Right lobe of liver (tissue), 6 donors: ENCODE results near the gene RARS1. TPM values are rescaled to one million over a fixed set of nuclear protein-coding genes. Genes with fewer than 3 reads are reported as not detected.
"Not testable (repeated sequence)": the region's sequence is repeated elsewhere in the genome, so short reads cannot be mapped to it uniquely, and the experiment has no call there.

ENCODE experiments used
- ATAC-seq, 4 donors: fragments of 200-7000 bp; cut with Tn5 transposase; one replicate each; pipeline ENCODE4 v1.9.1; 2020; ENCODE audit warnings: mild to moderate bottlenecking in 4 of 4, moderate library complexity in 4 of 4
- DNase-seq, 3 donors: peaks; one replicate each; pipeline ENCODE4 v3.0.0-alpha.2; 2020
- H3K27ac ChIP-seq, 3 donors: fragments of 200-600 bp; one replicate each; pipeline ENCODE4 v1.8.0; 2022
- H3K27me3 ChIP-seq, 2 donors: fragments of 200-600 bp; one replicate each; pipeline ENCODE4 v1.8.0; 2022
- H3K36me3 ChIP-seq, 4 donors: fragments of 200-600 bp; sonication (generic) in 1 of 4; one replicate each; pipeline versions ENCODE4 v1.5.1 to v1.8.0; 2017 to 2022; ENCODE audit warnings: control low read depth in 1 of 4
- H3K4me1 ChIP-seq, 4 donors: fragments of 200-600 bp; sonication (generic) in 1 of 4; one replicate each; pipeline versions ENCODE4 v1.5.1 to v1.8.0; 2017 to 2022; ENCODE audit warnings: control low read depth in 1 of 4
- H3K4me3 ChIP-seq, 3 donors: fragments of 200-600 bp; one replicate each; pipeline ENCODE4 v1.8.0; 2022
- H3K9me3 ChIP-seq, 4 donors: fragments of 200-600 bp; sonication (generic) in 1 of 4; one replicate each; pipeline versions ENCODE4 v1.5.1 to v1.8.0; 2017 to 2022; ENCODE audit warnings: control low read depth in 1 of 4
- POLR2A ChIP-seq: fragments of 450-650 bp; IDR thresholded peaks from one replicate; pipeline ENCODE4 v1.6.1; 2017; ENCODE audit warnings: antibody characterized with exemption, mild to moderate bottlenecking
- WGBS: methylation state at CpG from one replicate; pipeline ENCODE4 v1.1.6; 2018; ENCODE audit warnings: low coverage, low lambda C conversion rate; ENCODE audit not compliant: insufficient coverage; ENCODE audit errors: missing lambda C conversion rate; 5-methylcytosine and 5-hydroxymethylcytosine counted together
- intact Hi-C, 2 donors: fragments of 100-400 bp; cut with DNase I; formaldehyde crosslinking; loops; one replicate each; pipeline versions ENCODE4 v1.11.2 to v1.14.1; 2022
- total RNA-seq, 6 experiments: library from RNA; depleted of rRNA in 2 of 6; stranded (reverse); fragments of >200 nt in 2 of 6; fragmentation: NEBNext Ultra II Directional in 3 of 6; extraction: Animal tissue kit (Norgen Biotek cat#: 25700) in 3 of 6; gene quantifications; one replicate each; pipeline versions ENCODE4 v1.1.0 to v1.2.4, GENCODE V29; 2016 to 2023
- TF ChIP-seq, protein P1 (sequence below), 4 donors: fragments of 200-600 bp in 3 of 4; fragments of 450-650 bp in 1 of 4; IDR thresholded peaks; one replicate each; pipeline versions ENCODE4 v1.5.1 to v1.8.0; 2016 to 2022; ENCODE audit warnings: antibody characterized with exemption in 4 of 4, mild to moderate bottlenecking in 2 of 4
- donor health status: DM: no; HTN: yes; CAD: no.
- donor health status: DM: no; HTN: no; CAD: no.
- donor health status: DM: no; HTN: no; CAD: no.
- donor health status: DM: no; HTN: yes; CAD: no.
- donor health status: DM: no; HTN: yes; CAD: no.

The RARS1 gene
- total RNA-seq, 6 experiments from 2014 or later: 25.7 to 41.1 (median 38.9) TPM

DNA sequence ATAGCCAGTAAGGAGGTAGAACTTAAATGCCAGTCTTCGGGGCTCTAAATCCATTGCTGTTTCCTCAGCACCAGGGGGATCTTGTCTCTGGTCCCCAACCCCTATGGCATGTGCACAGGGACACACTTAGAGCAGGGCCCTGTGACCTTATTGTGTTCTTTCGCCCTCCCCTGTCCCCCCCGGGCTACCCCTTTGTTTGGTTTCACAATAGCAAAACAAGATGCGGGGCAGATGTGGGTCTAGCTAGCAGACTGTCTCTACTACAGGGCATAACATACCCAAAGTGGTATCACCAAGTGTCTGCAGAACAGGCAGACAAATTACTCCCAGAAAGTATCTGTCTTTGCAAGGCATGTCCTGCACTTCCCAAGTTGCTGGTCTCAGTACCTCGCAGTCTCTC, 44.9 kb downstream of the RARS1 start:
- H3K4me3 ChIP-seq: no peak overlapping the region
- no peak for TF ChIP-seq POLR2A
- TF ChIP-seq, protein P1, sequence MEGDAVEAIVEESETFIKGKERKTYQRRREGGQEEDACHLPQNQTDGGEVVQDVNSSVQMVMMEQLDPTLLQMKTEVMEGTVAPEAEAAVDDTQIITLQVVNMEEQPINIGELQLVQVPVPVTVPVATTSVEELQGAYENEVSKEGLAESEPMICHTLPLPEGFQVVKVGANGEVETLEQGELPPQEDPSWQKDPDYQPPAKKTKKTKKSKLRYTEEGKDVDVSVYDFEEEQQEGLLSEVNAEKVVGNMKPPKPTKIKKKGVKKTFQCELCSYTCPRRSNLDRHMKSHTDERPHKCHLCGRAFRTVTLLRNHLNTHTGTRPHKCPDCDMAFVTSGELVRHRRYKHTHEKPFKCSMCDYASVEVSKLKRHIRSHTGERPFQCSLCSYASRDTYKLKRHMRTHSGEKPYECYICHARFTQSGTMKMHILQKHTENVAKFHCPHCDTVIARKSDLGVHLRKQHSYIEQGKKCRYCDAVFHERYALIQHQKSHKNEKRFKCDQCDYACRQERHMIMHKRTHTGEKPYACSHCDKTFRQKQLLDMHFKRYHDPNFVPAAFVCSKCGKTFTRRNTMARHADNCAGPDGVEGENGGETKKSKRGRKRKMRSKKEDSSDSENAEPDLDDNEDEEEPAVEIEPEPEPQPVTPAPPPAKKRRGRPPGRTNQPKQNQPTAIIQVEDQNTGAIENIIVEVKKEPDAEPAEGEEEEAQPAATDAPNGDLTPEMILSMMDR (IDR thresholded peaks at IDR 0.05): no peak
- ATAC-seq: no peak
- peaks cover 0 to 5% (median 0%) of the 10 kb centered on the region in 4 donors for H3K4me1 ChIP-seq
- no peak overlapping the region for H3K27ac ChIP-seq
- H3K9me3 ChIP-seq: no peaks in the 10 kb centered on the region
- DNase-seq: no peak
- intact Hi-C loops: no loop called here
- no peaks in the 10 kb centered on the region for H3K27me3 ChIP-seq
- H3K36me3 ChIP-seq: no peaks in the 10 kb centered on the region
- WGBS: 80% methylated on average over 2 of the region's 5 CpGs

DNA sequence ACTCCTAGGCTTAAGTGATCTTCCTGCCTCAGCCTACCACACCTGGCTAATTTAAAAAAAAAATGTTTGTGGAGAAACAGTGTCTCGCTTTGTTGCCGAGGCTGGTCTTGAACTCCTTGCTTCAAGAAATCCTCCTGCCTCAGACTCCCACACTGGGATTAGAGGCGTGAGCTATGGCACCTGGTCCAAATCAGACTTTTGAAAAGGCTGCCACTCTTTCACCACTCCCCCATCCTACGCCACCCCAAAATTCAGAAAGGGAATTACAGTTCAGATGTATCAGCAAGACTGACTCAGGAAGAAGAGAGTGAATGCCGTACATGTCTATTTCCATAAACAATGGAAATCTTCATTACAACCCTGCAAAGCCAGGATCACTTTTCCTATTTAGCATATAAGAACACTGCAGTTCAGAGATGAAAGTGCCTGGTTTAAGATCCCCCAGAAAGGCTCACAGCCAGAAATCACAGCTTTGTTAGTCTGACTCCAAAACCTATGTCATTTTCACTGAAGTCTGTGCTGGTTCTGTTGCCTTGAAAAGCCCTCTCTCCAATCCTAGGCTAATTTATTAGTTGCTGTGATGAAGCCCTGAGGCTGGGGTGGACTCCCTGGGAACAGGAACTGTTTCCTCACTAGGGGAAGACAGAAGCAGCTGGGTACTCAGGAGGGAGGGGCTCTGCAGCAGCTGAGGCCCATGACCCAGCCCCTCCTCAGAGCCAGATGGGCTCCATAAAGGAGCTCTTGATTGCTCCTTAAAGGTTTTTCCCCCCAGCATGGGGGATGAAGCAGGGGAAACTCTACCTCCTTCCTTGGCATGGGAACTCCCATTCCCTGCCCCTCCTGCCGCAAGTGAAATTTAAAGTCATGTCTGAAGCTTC, 46.0 kb downstream of the RARS1 start:
- WGBS: 78% methylated on average over 6 of the region's 6 CpGs
- no peaks in the 10 kb centered on the region for H3K36me3 ChIP-seq
- H3K4me1 ChIP-seq: peaks cover 0 to 5% (median 0%) of the 10 kb centered on the region in 4 donors
- ATAC-seq (no peak), DNase-seq (no peak)
- H3K27me3 ChIP-seq: no peaks in the 10 kb centered on the region
- H3K9me3 ChIP-seq: no peaks in the 10 kb centered on the region
- no peak overlapping the region for H3K4me3 ChIP-seq
- no peak for TF ChIP-seq POLR2A
- TF ChIP-seq, protein P1 (IDR thresholded peaks at IDR 0.05): no peak
- intact Hi-C loops: no loop called here
- H3K27ac ChIP-seq: no peak overlapping the region

DNA sequence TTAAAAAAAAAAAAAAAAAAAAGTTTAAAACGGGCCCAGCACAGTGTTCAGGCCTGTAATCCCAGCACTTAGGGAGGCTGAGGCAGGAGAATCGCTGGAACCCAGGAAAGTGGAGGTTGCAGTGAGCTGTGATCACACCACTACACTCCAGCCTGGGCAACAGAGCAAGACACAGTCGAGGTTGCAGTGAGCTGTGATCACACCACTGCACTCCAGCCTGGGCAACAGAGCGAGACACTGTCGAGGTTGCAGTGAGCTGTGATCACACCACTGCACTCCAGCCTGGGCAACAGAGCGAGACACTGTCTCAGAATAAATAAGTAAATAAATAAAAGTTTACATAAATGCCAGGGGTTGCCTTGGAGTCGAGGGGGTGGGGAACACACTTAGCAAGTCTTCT, 48.1 kb downstream of the RARS1 start:
- H3K27ac ChIP-seq, H3K4me3 ChIP-seq, H3K27me3 ChIP-seq, DNase-seq, H3K4me1 ChIP-seq, ATAC-seq, intact Hi-C loops, H3K36me3 ChIP-seq, H3K9me3 ChIP-seq: not testable (repeated sequence)
- 73% methylated on average over 7 of the region's 7 CpGs for WGBS

DNA sequence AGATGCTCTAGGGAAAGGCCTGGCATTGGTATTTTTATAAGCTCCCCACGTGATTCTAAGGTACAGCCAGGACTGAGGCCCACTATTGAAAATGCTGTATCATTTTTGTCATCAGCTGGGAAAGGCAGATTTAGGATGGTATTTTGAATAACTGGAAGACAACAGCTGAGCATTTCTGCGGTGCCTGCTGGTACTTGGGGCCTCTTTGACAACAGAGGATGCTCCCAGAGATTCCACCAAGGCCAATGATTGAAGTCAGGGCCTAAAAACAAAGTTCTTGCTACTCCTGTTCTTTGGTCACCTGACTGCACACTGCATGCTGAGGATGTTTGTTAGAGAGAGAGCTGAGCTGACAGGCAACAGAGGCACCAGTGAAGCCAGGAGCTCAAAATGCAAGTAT, 50.9 kb downstream of the RARS1 start:
- Histone ChIP-seq H3K4me3 (no peak overlapping the region), H3K4me1 (no peaks in the 10 kb centered on the region), H3K27ac (no peak overlapping the region), H3K27me3 (no peaks in the 10 kb centered on the region), H3K36me3 (no peaks in the 10 kb centered on the region), H3K9me3 (no peaks in the 10 kb centered on the region)
- no CpG with 5 or more reads among the region's 2 CpGs for WGBS
- no peak for ATAC-seq
- intact Hi-C loops: no loop called here
- no peak for DNase-seq
- no peak for TF ChIP-seq POLR2A
- TF ChIP-seq, protein P1 (IDR thresholded peaks at IDR 0.05): no peak

DNA sequence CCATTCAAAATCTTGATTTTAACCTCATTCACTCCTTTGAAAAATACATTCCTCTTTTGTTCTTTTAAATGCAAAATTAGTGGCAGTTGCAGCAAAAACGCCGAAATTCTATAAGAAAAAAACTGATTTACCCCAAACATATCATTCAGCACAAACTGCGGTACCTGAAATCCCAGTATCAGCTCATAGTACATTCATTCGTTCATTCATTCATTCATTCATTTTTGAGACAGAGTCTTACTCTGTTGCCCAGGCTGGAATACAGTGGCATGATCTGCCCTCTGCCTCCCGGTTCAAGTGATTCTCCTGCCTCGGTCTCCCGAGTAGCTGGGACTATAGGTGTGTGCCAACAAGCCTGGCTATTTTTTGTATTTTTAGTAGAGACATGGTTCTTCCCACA, 63.3 kb downstream of the RARS1 start:
- intact Hi-C loops: no loop called here
- ATAC-seq (no peak), DNase-seq (no peak)
- Histone ChIP-seq H3K4me3 (no peak overlapping the region), H3K27ac (no peak overlapping the region), H3K4me1 (no peaks in the 10 kb centered on the region), H3K9me3 (no peaks in the 10 kb centered on the region), H3K36me3 (peaks cover 0 to 30% (median 4%) of the 10 kb centered on the region in 4 donors), H3K27me3 (no peaks in the 10 kb centered on the region)
- 96% methylated on average over 7 of the region's 7 CpGs for WGBS
- TF ChIP-seq, protein P1 (IDR thresholded peaks at IDR 0.05): no peak
- no peak for TF ChIP-seq POLR2A
